ENCODE results near the gene CLSTN1.

Gene CLSTN1

GRCh38 chr1:9850442-9851162 is 26.8 kb upstream of the CLSTN1 start:
- DNase-seq, result no peak

GRCh38 chr1:9849691-9850441 is 26.1 kb upstream of the CLSTN1 start:
- peak; percentile 41 to 53 for DNase-seq

GRCh38 chr1:9848022-9848421 is 24.3 kb upstream of the CLSTN1 start:
- DNase-seq, result no peak

GRCh38 chr1:9847269-9847668 is 23.5 kb upstream of the CLSTN1 start:
- DNase-seq, result no peak

GRCh38 chr1:9846611-9847171 is 22.9 kb upstream of the CLSTN1 start:
- no peak for DNase-seq

- DNase-seq, result no peak
Measured at GRCh38 chr1:9845914-9846313, 22.1 kb upstream of the CLSTN1 start.

- DNase-seq, result no peak
Measured at GRCh38 chr1:9844756-9845155, 21.0 kb upstream of the CLSTN1 start.

- DNase-seq, result no peak
Measured at GRCh38 chr1:9844106-9844505, 20.3 kb upstream of the CLSTN1 start.

- DNase-seq, result no peak
Measured at GRCh38 chr1:9843576-9843945, 19.8 kb upstream of the CLSTN1 start.

- DNase-seq, result no peak
Measured at GRCh38 chr1:9842781-9843575, 19.2 kb upstream of the CLSTN1 start.

- DNase-seq, result no peak
Measured at GRCh38 chr1:9842073-9842711, 18.4 kb upstream of the CLSTN1 start.

- DNase-seq, result no peak
Measured at GRCh38 chr1:9841460-9841859, 17.7 kb upstream of the CLSTN1 start.

GRCh38 chr1:9840176-9840575 is 16.4 kb upstream of the CLSTN1 start:
- no peak for DNase-seq

- no peak for DNase-seq
Measured at GRCh38 chr1:9838946-9839345, 15.2 kb upstream of the CLSTN1 start.

- no peak for DNase-seq
Measured at GRCh38 chr1:9836632-9836960, 12.8 kb upstream of the CLSTN1 start.

GRCh38 chr1:9835758-9836631 is 12.2 kb upstream of the CLSTN1 start:
- DNase-seq, result no peak

GRCh38 chr1:9835404-9835757 is 11.6 kb upstream of the CLSTN1 start:
- DNase-seq, result no peak

GRCh38 chr1:9833632-9834031 is 9.9 kb upstream of the CLSTN1 start:
- DNase-seq, result no peak

- DNase-seq, result peak in 1 of 2 donors; percentile 16
Measured at GRCh38 chr1:9827558-9828185, 3.9 kb upstream of the CLSTN1 start.

- DNase-seq, result no peak
Measured at GRCh38 chr1:9826616-9827015, 2.9 kb upstream of the CLSTN1 start.

- DNase-seq, result peak in 1 of 2 donors; percentile 23
Measured at GRCh38 chr1:9826087-9826486, 2.3 kb upstream of the CLSTN1 start.

All from CD4-positive, alpha-beta T cell treated with Interferon alpha-2 for 1 hour (primary cell).